SK-N-SH (cell line): ENCODE data around the gene ARHGAP8. TPM values are rescaled to one million over a fixed set of nuclear protein-coding genes. Genes with fewer than 3 reads are reported as not detected.

Experiments used
- CTCF ChIA-PET: fragments of 300-600, 350-600 bp; formaldehyde crosslinking; extraction: SDS; loops from one replicate; lab custom pipeline; 2021; lab: Yijun Ruan, JAX
- POLR2A ChIA-PET: fragments of 350-600 bp; sonication (Branson Sonifier 250); formaldehyde crosslinking; extraction: SDS; loops from one replicate; lab custom pipeline; 2020; ENCODE audit warnings: antibody characterized with exemption, inconsistent platforms; lab: Yijun Ruan, JAX
- DNase-seq: peaks from one replicate; pipeline ENCODE4 v3.0.0; 2012
- H2AFZ ChIP-seq: fragments of 200-600 bp; sonication (generic); 2 replicates; pipeline ENCODE4 v1.8.1; 2016; ENCODE audit warnings: antibody characterized with exemption, mild to moderate bottlenecking, low read depth
- H3F3A ChIP-seq: fragments of 200-600 bp; sonication (generic); replicated peaks from 2 replicates; pipeline ENCODE3; 2016; ENCODE audit warnings: antibody characterized with exemption, mild to moderate bottlenecking; ENCODE audit not compliant: insufficient read depth
- H3K27ac ChIP-seq, 2 experiments: fragments of 200-500 bp in 1 of 2; fragments of 200-600 bp in 1 of 2; sonication (Bioruptor generic) in 1 of 2; sonication (generic), shearing (Covaris generic) in 1 of 2; 2 replicates each; pipeline versions ENCODE4 v1.5.1 to v1.6.1; 2014 to 2016; ENCODE audit warnings: low read depth in 2 of 2, inconsistent platforms in 1 of 2, low read length in 1 of 2, mild to moderate bottlenecking in 1 of 2, mixed read lengths in 1 of 2
- H3K27me3 ChIP-seq: fragments of 200-600 bp; sonication (generic), shearing (Covaris generic); 2 replicates; pipeline ENCODE4 v1.6.1; 2016; ENCODE audit warnings: mixed run types; ENCODE audit not compliant: insufficient read depth
- H3K36me3 ChIP-seq, 2 experiments: fragments of 200-500 bp in 1 of 2; fragments of 200-600 bp in 1 of 2; sonication (Bioruptor generic) in 1 of 2; sonication (generic) in 1 of 2; replicated peaks in 1 of 2; 2 replicates each; pipeline versions ENCODE3 to v1.5.1; 2014 to 2016; ENCODE audit warnings: low read length in 1 of 2, mild to moderate bottlenecking in 1 of 2; ENCODE audit not compliant: insufficient read depth in 2 of 2, control insufficient read depth in 1 of 2
- H3K4me1 ChIP-seq, 2 experiments: fragments of 200-500 bp in 1 of 2; fragments of 200-600 bp in 1 of 2; sonication (Bioruptor generic) in 1 of 2; sonication (generic), shearing (Covaris generic) in 1 of 2; 2 replicates each; pipeline versions ENCODE4 v1.5.1 to v1.6.1; 2014 to 2016; ENCODE audit warnings: low read depth in 1 of 2, low read length in 1 of 2, mixed run types in 1 of 2; ENCODE audit not compliant: insufficient read depth in 2 of 2, control insufficient read depth in 1 of 2
- H3K4me2 ChIP-seq: fragments of 200-600 bp; sonication (generic), shearing (Covaris generic); 2 replicates; pipeline ENCODE4 v1.6.1; 2017; ENCODE audit warnings: mixed run types
- H3K4me3 ChIP-seq, 2 experiments: fragments of 200-500 bp in 1 of 2; fragments of 200-600 bp in 1 of 2; sonication (Bioruptor generic) in 1 of 2; sonication (generic), shearing (Covaris generic) in 1 of 2; 2 replicates each; pipeline versions ENCODE4 v1.5.1 to v1.8.1; 2014 to 2016; ENCODE audit warnings: low read depth in 2 of 2, inconsistent platforms in 1 of 2, low read length in 1 of 2, mild to moderate bottlenecking in 1 of 2, mixed read lengths in 1 of 2, moderate library complexity in 1 of 2
- H3K79me2 ChIP-seq: fragments of 200-600 bp; sonication (generic); 2 replicates; pipeline ENCODE4 v1.8.1; 2017; ENCODE audit warnings: mild to moderate bottlenecking; ENCODE audit not compliant: insufficient read depth
- H3K9ac ChIP-seq: fragments of 200-600 bp; sonication (generic); 2 replicates; pipeline ENCODE4 v1.6.1; 2017; ENCODE audit warnings: mixed run types
- H3K9me2 ChIP-seq: fragments of 200-600 bp; sonication (generic); 2 replicates; pipeline ENCODE4 v1.6.1; 2017; ENCODE audit warnings: mixed run types
- H3K9me3 ChIP-seq: fragments of 200-600 bp; sonication (generic); 2 replicates; pipeline ENCODE4 v1.6.1; 2017; ENCODE audit warnings: mixed run types, mild to moderate bottlenecking, moderate library complexity
- H4K20me1 ChIP-seq: fragments of 200-600 bp; sonication (generic); 2 replicates; pipeline ENCODE4 v1.6.1; 2017; ENCODE audit warnings: mild to moderate bottlenecking, mixed run types; ENCODE audit not compliant: insufficient read depth
- CTCF ChIP-seq: fragments of 200-600 bp; sonication (generic); IDR thresholded peaks from 2 replicates; pipeline ENCODE4 v1.6.1; 2017; ENCODE audit warnings: antibody characterized with exemption, mild to moderate bottlenecking, moderate library complexity
- ELF1 ChIP-seq: IDR thresholded peaks from 2 replicates; pipeline ENCODE4 v1.4.0; 2012
- EP300 ChIP-seq, 2 experiments: IDR thresholded peaks; 2 replicates each; pipeline versions ENCODE4 v1.4.0 to v1.6.1; 2012; ENCODE audit warnings: borderline replicate concordance in 1 of 2, low read depth in 1 of 2, low read length in 1 of 2
- EZH2phosphoT487 ChIP-seq: fragments of 200-600 bp; sonication (generic); IDR thresholded peaks from 2 replicates; pipeline ENCODE4 v1.6.1; 2017; ENCODE audit warnings: low read depth, mixed run types, mild to moderate bottlenecking, antibody characterized with exemption, moderate library complexity, borderline replicate concordance
- FOXJ3 ChIP-seq: sonication (generic); formaldehyde crosslinking; IDR thresholded peaks from 2 replicates; pipeline ENCODE4 v1.5.1; 2020; ENCODE audit warnings: mild to moderate bottlenecking, missing genetic modification reagents
- FOXM1 ChIP-seq: IDR thresholded peaks from 2 replicates; pipeline ENCODE4 v1.4.0; 2012; ENCODE audit warnings: low read depth, mild to moderate bottlenecking
- GABPA ChIP-seq: IDR thresholded peaks from 2 replicates; pipeline ENCODE4 v1.4.0; 2012; ENCODE audit warnings: low read depth, mild to moderate bottlenecking
- IRF3 ChIP-seq: fragments of 150-350 bp; IDR thresholded peaks from 2 replicates; pipeline ENCODE4 v1.6.1; 2016; ENCODE audit warnings: mild to moderate bottlenecking, low read depth, low read length
- MAX ChIP-seq: IDR thresholded peaks from 2 replicates; pipeline ENCODE4 v1.4.0; 2012; ENCODE audit warnings: low read depth
- MXI1 ChIP-seq: IDR thresholded peaks from 2 replicates; pipeline ENCODE4 v1.6.1; 2012; ENCODE audit warnings: mild to moderate bottlenecking, low read depth, low read length, improper control_type of control experiment
- SMC3 ChIP-seq: IDR thresholded peaks from 2 replicates; pipeline ENCODE4 v1.6.1; 2012; ENCODE audit warnings: low read depth, low read length, improper control_type of control experiment
- TAF1 ChIP-seq: IDR thresholded peaks from 2 replicates; pipeline ENCODE4 v1.6.1; 2012; ENCODE audit warnings: low read depth, mild to moderate bottlenecking, low read length, moderate library complexity, borderline replicate concordance
- TCF12 ChIP-seq: IDR thresholded peaks from 2 replicates; pipeline ENCODE4 v1.4.0; 2012
- ZBTB33 ChIP-seq: IDR thresholded peaks from 2 replicates; pipeline ENCODE4 v1.4.0; 2012; ENCODE audit warnings: low read depth, borderline replicate concordance
- WGBS: methylation state at CpG from one replicate; pipeline ENCODE4 v1.1.6; 2017; ENCODE audit warnings: low lambda C conversion rate; 5-methylcytosine and 5-hydroxymethylcytosine counted together
- polyA plus RNA-seq, 3 experiments: library from polyadenylated mRNA; depleted of rRNA; stranded (reverse); fragments of >200 nt; gene quantifications; 2 replicates each; pipeline ENCODE4 v1.2.3, GENCODE V29; 2012
- TF ChIP-seq, protein P1 (sequence below): fragments of 150-350 bp; IDR thresholded peaks from 2 replicates; pipeline ENCODE4 v1.6.1; 2017; ENCODE audit warnings: antibody characterized with exemption, low read length, low read depth, borderline replicate concordance

Gene ARHGAP8
- polyA plus RNA-seq, 1 of the 3 experiments (the other 2 are of a cell fraction), result 0.08 TPM

DNA sequence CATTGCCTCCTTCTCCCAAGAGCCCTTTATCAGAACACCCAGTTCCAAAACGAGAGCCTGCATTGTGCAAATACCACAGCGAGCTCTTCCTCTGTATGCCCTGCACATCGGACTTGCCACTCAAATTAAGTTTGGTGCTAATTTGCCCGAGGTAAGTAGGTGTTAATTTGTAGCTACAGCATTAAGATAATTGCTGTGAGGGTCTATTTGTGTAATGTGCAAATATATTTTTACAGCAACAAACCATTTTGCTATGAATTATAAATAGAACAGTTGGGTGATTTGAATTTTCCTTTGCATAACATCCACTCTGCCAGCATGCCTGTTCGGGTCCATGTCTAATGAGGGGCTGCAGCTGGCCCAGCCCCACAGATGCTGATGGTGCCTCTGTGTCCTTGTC is 8.1 kb downstream of the ARHGAP8 start:
- H3F3A ChIP-seq, result no peaks in the 10 kb centered on the region
- 51% methylated on average over 5 of the region's 5 CpGs for WGBS

DNA sequence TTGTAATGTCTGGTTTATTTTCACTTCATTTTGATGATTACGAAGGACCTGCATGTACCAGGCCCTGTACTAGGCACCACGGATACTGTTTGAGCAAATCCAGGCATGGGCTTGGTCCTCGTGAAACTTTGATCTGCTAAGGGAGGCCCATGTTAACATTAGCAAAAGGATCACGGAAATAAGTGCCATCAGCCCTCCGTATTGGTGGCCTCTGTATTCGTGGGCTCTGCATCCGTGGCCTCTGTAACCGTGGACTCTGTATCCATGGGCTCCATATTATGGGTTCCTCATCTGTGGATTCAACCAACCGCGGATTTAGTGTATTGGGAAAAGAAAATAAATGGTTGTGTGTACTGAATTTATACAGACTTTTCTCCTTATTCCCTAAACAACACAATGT is 8.7 kb downstream of the ARHGAP8 start:
- no peaks in the 10 kb centered on the region for H3K9me3 ChIP-seq
- H3K27me3 ChIP-seq, result no peaks in the 10 kb centered on the region
- no peak for DNase-seq
- H3K79me2 ChIP-seq, result no peaks in the 10 kb centered on the region
- no peak overlapping the region for H3K9ac ChIP-seq
- no peak overlapping the region for H3K4me3 ChIP-seq
- ChIA-PET POLR2A (no interaction called here), CTCF (interaction anchor here (1.3 kb wide), 1 partner anchor 8 kb away, joined by 3 read pairs; no protein-coding TSS in a partner anchor)
- no peak overlapping the region for H2AFZ ChIP-seq
- H3K9me2 ChIP-seq, result no peaks in the 10 kb centered on the region
- 68% methylated on average over 10 of the region's 10 CpGs for WGBS
- H3F3A ChIP-seq, result no peaks in the 10 kb centered on the region
- H3K36me3 ChIP-seq, result no peaks in the 10 kb centered on the region
- H4K20me1 ChIP-seq, result no peaks in the 10 kb centered on the region
- H3K27ac ChIP-seq, result no peak overlapping the region
- no peak overlapping the region for H3K4me2 ChIP-seq
- peaks cover 0 to 4% of the 10 kb centered on the region in 2 experiments; a peak in 1 of 4 replicates for H3K4me1 ChIP-seq
- TF ChIP-seq MXI1 (no peak), ZBTB33 (no peak), FOXM1 (no peak), ELF1 (no peak), EP300 (IDR thresholded peaks at IDR 0.05; ENCODE audit: borderline replicate concordance in 1 of 2, low read depth in 1 of 2, low read length in 1 of 2) (no peak), EZH2phosphoT487 (no peak), TAF1 (no peak), SMC3 (no peak), GABPA (no peak)

More for the DNA sequence above, 8.1 kb downstream of the ARHGAP8 start:
- Histone ChIP-seq H3K4me2 (no peak overlapping the region), H2AFZ (no peak overlapping the region), H3K79me2 (no peaks in the 10 kb centered on the region), H3K27me3 (no peaks in the 10 kb centered on the region), H3K9me2 (no peaks in the 10 kb centered on the region), H3K9ac (no peak overlapping the region), H3K27ac (no peak overlapping the region), H3K9me3 (no peaks in the 10 kb centered on the region), H3K36me3 (no peaks in the 10 kb centered on the region), H4K20me1 (no peaks in the 10 kb centered on the region), H3K4me3 (no peak overlapping the region), H3K4me1 (peaks cover 0 to 4% of the 10 kb centered on the region in 2 experiments; a peak in 1 of 4 replicates)
- no peak for DNase-seq
- POLR2A ChIA-PET, result no interaction called here
- CTCF ChIA-PET, result interaction anchor here (1.3 kb wide), 1 partner anchor 9 kb away, joined by 3 read pairs; no protein-coding TSS in a partner anchor
- TF ChIP-seq FOXJ3 (CRISPR knock-in tag) (no peak), GABPA (no peak), IRF3 (no peak), EZH2phosphoT487 (no peak), CTCF (no peak), MAX (no peak), SMC3 (no peak), TCF12 (no peak)
- TF ChIP-seq, protein P1, sequence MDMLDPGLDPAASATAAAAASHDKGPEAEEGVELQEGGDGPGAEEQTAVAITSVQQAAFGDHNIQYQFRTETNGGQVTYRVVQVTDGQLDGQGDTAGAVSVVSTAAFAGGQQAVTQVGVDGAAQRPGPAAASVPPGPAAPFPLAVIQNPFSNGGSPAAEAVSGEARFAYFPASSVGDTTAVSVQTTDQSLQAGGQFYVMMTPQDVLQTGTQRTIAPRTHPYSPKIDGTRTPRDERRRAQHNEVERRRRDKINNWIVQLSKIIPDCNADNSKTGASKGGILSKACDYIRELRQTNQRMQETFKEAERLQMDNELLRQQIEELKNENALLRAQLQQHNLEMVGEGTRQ, result no peak
